B cell (primary cell): ENCODE results near the gene KLHL1. TPM values are rescaled to one million over a fixed set of nuclear protein-coding genes. Genes with fewer than 3 reads are reported as not detected.

Source experiments
- ATAC-seq: fragments of 200-7000 bp; cut with Tn5 transposase; one replicate; pipeline ENCODE4 v1.10.0; 2021; ENCODE audit warnings: low read depth, mild to moderate bottlenecking, moderate number of reproducible peaks, moderate library complexity
- CTCF ChIA-PET: fragments of 350-600 bp; sonication (Branson Sonifier 250); formaldehyde crosslinking; loops from one replicate; lab custom pipeline; 2021; ENCODE audit warnings: antibody characterized with exemption, inconsistent platforms; lab: Charles Lee
- POLR2A ChIA-PET: fragments of 350-600 bp; sonication (Branson Sonifier 250); formaldehyde crosslinking; loops from one replicate; lab custom pipeline; 2021; ENCODE audit warnings: antibody characterized with exemption; lab: Charles Lee
- DNase-seq: peaks from one replicate; pipeline ENCODE4 v3.0.0; 2013
- H2AFZ ChIP-seq: 2 replicates; pipeline ENCODE4 v1.6.1; 2012; ENCODE audit warnings: mild to moderate bottlenecking, low read depth, low read length; ENCODE audit not compliant: insufficient read depth, poor library complexity, severe bottlenecking
- H3K27ac ChIP-seq, 2 donors: 1 replicate in 1 of 2; 2 replicates in 1 of 2; pipeline ENCODE4 v1.5.1; 2012 to 2013; ENCODE audit warnings: low read length in 2 of 2, mild to moderate bottlenecking in 2 of 2, moderate library complexity in 1 of 2
- H3K27me3 ChIP-seq, 4 experiments: fragments of 200-600 bp in 1 of 4; sonication (generic) in 1 of 4; replicated peaks in 1 of 4; 1 replicate in 2 of 4; 2 replicates in 2 of 4; pipeline versions ENCODE4 v1.6.1 to v1.7.0; 2013 to 2016; ENCODE audit warnings: low read length in 3 of 4, mild to moderate bottlenecking in 2 of 4, mixed read lengths in 1 of 4, moderate library complexity in 1 of 4; ENCODE audit not compliant: insufficient read depth in 4 of 4, control insufficient read depth in 3 of 4; ENCODE audit errors: control extremely low read depth in 1 of 4
- H3K36me3 ChIP-seq, 2 experiments: replicated peaks in 1 of 2; 1 replicate in 1 of 2; 2 replicates in 1 of 2; pipeline versions ENCODE4 v1.6.1 to v1.7.1; 2013; ENCODE audit warnings: low read length in 1 of 2; ENCODE audit not compliant: insufficient read depth in 2 of 2, control insufficient read depth in 1 of 2; ENCODE audit errors: control extremely low read depth in 1 of 2, extremely low read depth in 1 of 2
- H3K4me1 ChIP-seq, 2 donors: fragments of 200-600 bp in 1 of 2; sonication (generic) in 1 of 2; 1 replicate in 1 of 2; 2 replicates in 1 of 2; pipeline versions ENCODE4 v1.5.1 to v1.6.1; 2013 to 2017; ENCODE audit warnings: low read length in 2 of 2; ENCODE audit not compliant: control insufficient read depth in 2 of 2, insufficient read depth in 2 of 2
- H3K4me2 ChIP-seq: replicated peaks from 2 replicates; pipeline ENCODE3; 2012; ENCODE audit warnings: mild to moderate bottlenecking, low read depth, low read length; ENCODE audit not compliant: poor library complexity, severe bottlenecking
- H3K4me3 ChIP-seq, 5 experiments: fragments of 200-600 bp in 1 of 5; sonication (generic) in 1 of 5; 1 replicate in 3 of 5; 2 replicates in 2 of 5; pipeline versions ENCODE4 v1.5.1 to v1.7.0; 2011 to 2016; ENCODE audit warnings: low read length in 4 of 5, mild to moderate bottlenecking in 4 of 5, low read depth in 2 of 5, control low read depth in 1 of 5, moderate library complexity in 1 of 5; ENCODE audit not compliant: insufficient read depth in 1 of 5; ENCODE audit errors: control extremely low read depth in 1 of 5, extremely low read depth in 1 of 5
- H3K79me2 ChIP-seq: fragments of 200-600 bp; sonication (generic); one replicate; pipeline ENCODE4 v1.6.0; 2016; ENCODE audit warnings: low read length; ENCODE audit not compliant: control insufficient read depth, insufficient read depth
- H3K9ac ChIP-seq: fragments of 200-600 bp; sonication (generic); 2 replicates; pipeline ENCODE4 v1.6.1; 2017; ENCODE audit warnings: mild to moderate bottlenecking, low read length, moderate library complexity
- H3K9me3 ChIP-seq, 3 donors: one replicate each; pipeline versions ENCODE4 v1.6.1 to v1.7.1; 2013; ENCODE audit warnings: low read length in 2 of 3; ENCODE audit not compliant: control insufficient read depth in 2 of 3, insufficient read depth in 1 of 3; ENCODE audit errors: control extremely low read depth in 1 of 3
- H4K20me1 ChIP-seq: 2 replicates; pipeline ENCODE4 v1.6.0; 2012; ENCODE audit warnings: mild to moderate bottlenecking, low read length; ENCODE audit not compliant: insufficient read depth, control insufficient read depth, poor library complexity, severe bottlenecking
- H3K27ac Mint-ChIP-seq: one replicate; pipeline ENCODE4 v1.8.0; 2021; ENCODE audit warnings: mixed read lengths
- H3K27me3 Mint-ChIP-seq: one replicate; pipeline ENCODE4 v1.8.0; 2021; ENCODE audit warnings: mixed read lengths
- H3K4me1 Mint-ChIP-seq: one replicate; pipeline ENCODE4 v1.8.0; 2021; ENCODE audit warnings: mixed read lengths
- H3K4me3 Mint-ChIP-seq: one replicate; pipeline ENCODE4 v1.8.0; 2021; ENCODE audit warnings: mixed read lengths
- H3K9me3 Mint-ChIP-seq: one replicate; pipeline ENCODE4 v1.8.0; 2022; ENCODE audit warnings: mixed read lengths; ENCODE audit not compliant: insufficient read depth
- CTCF ChIP-seq: fragments of 200-600 bp; IDR thresholded peaks from one replicate; pipeline ENCODE4 v1.8.0; 2022; ENCODE audit warnings: antibody characterized with exemption, mild to moderate bottlenecking
- EZH2 ChIP-seq: IDR thresholded peaks from 2 replicates; pipeline ENCODE4 v1.6.1; 2012; ENCODE audit warnings: borderline replicate concordance, low read depth, mild to moderate bottlenecking, moderate library complexity, low read length; ENCODE audit not compliant: insufficient read depth, poor library complexity, severe bottlenecking
- WGBS: methylation state at CpG from one replicate; pipeline ENCODE4 v1.1.5; 2013; ENCODE audit warnings: missing lambda C conversion rate; ENCODE audit not compliant: insufficient coverage; 5-methylcytosine and 5-hydroxymethylcytosine counted together
- intact Hi-C: fragments of 100-400 bp; cut with micrococcal nuclease; formaldehyde crosslinking; loops from one replicate; pipeline ENCODE4 v1.10.0; 2022
- polyA plus RNA-seq: library from polyadenylated mRNA; depleted of rRNA; stranded (reverse); fragments of >200 nt; gene quantifications from 2 replicates; pipeline ENCODE4 v1.2.3, GENCODE V29; 2012
- total RNA-seq, 2 donors: library from RNA; stranded (reverse); fragments of 120-200 nt in 1 of 2; gene quantifications; 1 replicate in 1 of 2; 2 replicates in 1 of 2; pipeline versions ENCODE4 v1.2.3 to v1.2.4, GENCODE V29; 2013 to 2022

Gene KLHL1
- total and polyA plus RNA-seq, 2 donors (not counting 1 experiment from before 2014, with no cell fraction given): not detected

GRCh38 chr13:69956349-69956748 lies 151.9 kb downstream of the KLHL1 start:
- Mint-ChIP-seq H3K4me1 (no peaks in the 10 kb centered on the region), H3K4me3 (no peak overlapping the region), H3K27me3 (no peaks in the 10 kb centered on the region), H3K9me3 (no peaks in the 10 kb centered on the region), H3K27ac (no peak overlapping the region)
- intact Hi-C loops: no loop called here
- Histone ChIP-seq H3K27ac (no peak overlapping the region), H3K9ac (no peak overlapping the region), H3K36me3 (no peaks in the 10 kb centered on the region), H2AFZ (no peak overlapping the region), H3K9me3 (no peaks in the 10 kb centered on the region), H3K4me2 (no peak overlapping the region), H3K79me2 (no peaks in the 10 kb centered on the region), H3K4me1 (no peaks in the 10 kb centered on the region), H4K20me1 (no peaks in the 10 kb centered on the region), H3K27me3 (no peaks in the 10 kb centered on the region), H3K4me3 (no peak overlapping the region)
- DNase-seq: no peak
- TF ChIP-seq CTCF: no peak
- no peak for TF ChIP-seq EZH2
- no CpG with 5 or more reads among the region's 2 CpGs for WGBS
- CTCF ChIA-PET: no interaction called here
- ATAC-seq: no peak
- POLR2A ChIA-PET: no interaction called here

- Histone ChIP-seq H4K20me1 (no peaks in the 10 kb centered on the region), H3K79me2 (no peaks in the 10 kb centered on the region), H3K4me1 (no peaks in the 10 kb centered on the region), H3K27me3 (no peaks in the 10 kb centered on the region), H3K4me2 (no peak overlapping the region), H3K9ac (no peak overlapping the region), H2AFZ (no peak overlapping the region), H3K36me3 (no peaks in the 10 kb centered on the region), H3K9me3 (peaks cover 0 to 1% (median 0%) of the 10 kb centered on the region in 3 donors), H3K4me3 (no peak overlapping the region), H3K27ac (no peak overlapping the region)
- no peak for DNase-seq
- Mint-ChIP-seq H3K4me3 (no peak overlapping the region), H3K9me3 (no peaks in the 10 kb centered on the region), H3K27me3 (no peaks in the 10 kb centered on the region), H3K27ac (no peak overlapping the region), H3K4me1 (no peaks in the 10 kb centered on the region)
- intact Hi-C loops: no loop called here
- no peak for TF ChIP-seq EZH2
- TF ChIP-seq CTCF: no peak
- POLR2A ChIA-PET: no interaction called here
- no peak for ATAC-seq
- CTCF ChIA-PET: no interaction called here
These were observed 153.0 kb downstream of the KLHL1 start for GRCh38 chr13:69955271-69955670.
